MM.1S (cell line): Measurements from ENCODE around the gene TEX10.
"Not testable (repeated sequence)": the region's sequence is repeated elsewhere in the genome, so short reads cannot be mapped to it uniquely, and the experiment has no call there.

ENCODE experiments used
- DNase-seq: peaks from one replicate; pipeline ENCODE4 v3.0.0-alpha.2; 2015
- H2AFZ ChIP-seq: fragments of 300-600 bp; sonication (generic); 2 replicates; pipeline ENCODE4 v1.6.0; 2016; ENCODE audit warnings: antibody characterized with exemption, low read length
- H3F3A ChIP-seq: fragments of 300-600 bp; sonication (generic); 2 replicates; pipeline ENCODE4 v1.6.1; 2016; ENCODE audit warnings: mild to moderate bottlenecking, antibody characterized with exemption, low read length, moderate library complexity, mixed read lengths; ENCODE audit not compliant: insufficient read depth
- H3K27ac ChIP-seq: fragments of 300-600 bp; sonication (generic); 2 replicates; pipeline ENCODE4 v1.5.1; 2016; ENCODE audit warnings: mild to moderate bottlenecking, low read length
- H3K27me3 ChIP-seq: fragments of 300-600 bp; sonication (generic); replicated peaks from 2 replicates; pipeline ENCODE4 v1.6.0; 2016; ENCODE audit warnings: low read length; ENCODE audit not compliant: insufficient read depth
- H3K36me3 ChIP-seq: fragments of 300-600 bp; sonication (generic); replicated peaks from 2 replicates; pipeline ENCODE4 v1.6.1; 2016; ENCODE audit warnings: mild to moderate bottlenecking, low read length, mixed read lengths; ENCODE audit not compliant: insufficient read depth
- H3K4me1 ChIP-seq: fragments of 300-600 bp; sonication (generic); 2 replicates; pipeline ENCODE4 v1.6.1; 2016; ENCODE audit warnings: low read length, mixed read lengths
- H3K4me2 ChIP-seq: fragments of 300-600 bp; sonication (generic); 2 replicates; pipeline ENCODE4 v1.6.0; 2016; ENCODE audit warnings: low read depth, low read length
- H3K4me3 ChIP-seq: fragments of 300-600 bp; sonication (generic); 2 replicates; pipeline ENCODE4 v1.5.1; 2016; ENCODE audit warnings: low read length, mixed read lengths
- H3K79me2 ChIP-seq: fragments of 300-600 bp; sonication (generic); 2 replicates; pipeline ENCODE4 v1.6.1; 2016; ENCODE audit warnings: mixed run types, low read length, mixed read lengths
- H3K9ac ChIP-seq: fragments of 300-600 bp; sonication (generic); 2 replicates; pipeline ENCODE4 v1.6.1; 2016; ENCODE audit warnings: low read length, mixed read lengths
- H3K9me2 ChIP-seq: fragments of 300-600 bp; sonication (generic); replicated peaks from 2 replicates; pipeline ENCODE4 v1.6.1; 2016; ENCODE audit warnings: mild to moderate bottlenecking, low read length, mixed read lengths; ENCODE audit not compliant: insufficient read depth
- H3K9me3 ChIP-seq: fragments of 300-600 bp; sonication (generic); replicated peaks from 2 replicates; pipeline ENCODE4 v1.6.1; 2016; ENCODE audit warnings: mild to moderate bottlenecking, low read length, mixed read lengths; ENCODE audit not compliant: insufficient read depth
- H4K20me1 ChIP-seq: fragments of 300-600 bp; sonication (generic); 2 replicates; pipeline ENCODE4 v1.6.1; 2016; ENCODE audit warnings: mild to moderate bottlenecking, low read length, moderate library complexity, mixed read lengths; ENCODE audit not compliant: insufficient read depth
- CTCF ChIP-seq: fragments of 300-600 bp; sonication (generic); IDR thresholded peaks from 2 replicates; pipeline ENCODE4 v1.5.1; 2016; ENCODE audit warnings: antibody characterized with exemption, low read length, mixed read lengths
- EZH2 ChIP-seq: fragments of 300-600 bp; sonication (generic); optimal IDR thresholded peaks from 2 replicates; pipeline ENCODE3; 2017; ENCODE audit warnings: low read depth, mild to moderate bottlenecking, antibody characterized with exemption, low read length, mixed read lengths
- EZH2phosphoT487 ChIP-seq: fragments of 300-600 bp; sonication (generic); IDR thresholded peaks from 2 replicates; pipeline ENCODE4 v1.6.1; 2018; ENCODE audit warnings: antibody characterized with exemption, low read length

Gene TEX10

GRCh38 chr9:100396769-100397168, 44.0 kb upstream of the TEX10 start:
- Histone ChIP-seq H2AFZ (no peak overlapping the region), H3K27me3 (no peaks in the 10 kb centered on the region), H3K9me3 (no peaks in the 10 kb centered on the region), H3K4me2 (no peak overlapping the region), H3K4me3 (no peak overlapping the region), H3K36me3 (no peaks in the 10 kb centered on the region), H4K20me1 (no peaks in the 10 kb centered on the region), H3K9me2 (no peaks in the 10 kb centered on the region), H3K27ac (no peak overlapping the region), H3K9ac (no peak overlapping the region), H3K4me1 (no peaks in the 10 kb centered on the region), H3K79me2 (no peaks in the 10 kb centered on the region), H3F3A (no peaks in the 10 kb centered on the region)
- TF ChIP-seq EZH2 (no peak), EZH2phosphoT487 (no peak), CTCF (no peak)
- no peak for DNase-seq

- Histone ChIP-seq H3K9me3 (no peaks in the 10 kb centered on the region), H3K4me2 (no peak overlapping the region), H3F3A (no peaks in the 10 kb centered on the region), H3K27ac (no peak overlapping the region), H3K9ac (no peak overlapping the region), H2AFZ (no peak overlapping the region), H3K4me3 (no peak overlapping the region), H4K20me1 (no peaks in the 10 kb centered on the region), H3K9me2 (no peaks in the 10 kb centered on the region), H3K27me3 (no peaks in the 10 kb centered on the region), H3K79me2 (no peaks in the 10 kb centered on the region), H3K4me1 (no peaks in the 10 kb centered on the region), H3K36me3 (no peaks in the 10 kb centered on the region)
- DNase-seq = no peak
- TF ChIP-seq CTCF (no peak), EZH2 (no peak), EZH2phosphoT487 (no peak)
Measured at GRCh38 chr9:100394816-100395215, 42.1 kb upstream of the TEX10 start.

GRCh38 chr9:100394032-100394695, 41.4 kb upstream of the TEX10 start:
- no peak overlapping the region for H3K9ac ChIP-seq
- H3K79me2 ChIP-seq = no peaks in the 10 kb centered on the region
- H3K9me2 ChIP-seq = no peaks in the 10 kb centered on the region
- no peaks in the 10 kb centered on the region for H3K9me3 ChIP-seq
- no peaks in the 10 kb centered on the region for H3K36me3 ChIP-seq
- TF ChIP-seq EZH2 = no peak
- no peak for TF ChIP-seq EZH2phosphoT487
- TF ChIP-seq CTCF = no peak
- H3K27ac ChIP-seq = no peak overlapping the region
- H3K27me3 ChIP-seq = no peaks in the 10 kb centered on the region
- no peak overlapping the region for H2AFZ ChIP-seq
- H3K4me1 ChIP-seq = no peaks in the 10 kb centered on the region
- H4K20me1 ChIP-seq = no peaks in the 10 kb centered on the region
- DNase-seq = no peak
- H3F3A ChIP-seq = no peaks in the 10 kb centered on the region
- no peak overlapping the region for H3K4me2 ChIP-seq
- no peak overlapping the region for H3K4me3 ChIP-seq

GRCh38 chr9:100392989-100393388, 40.2 kb upstream of the TEX10 start:
- H3K4me1 ChIP-seq, H3K79me2 ChIP-seq, H3K27me3 ChIP-seq, H3K4me3 ChIP-seq, DNase-seq, H3K4me2 ChIP-seq, H3K9ac ChIP-seq, H3F3A ChIP-seq, H3K27ac ChIP-seq, H3K36me3 ChIP-seq, H3K9me3 ChIP-seq, H2AFZ ChIP-seq, H3K9me2 ChIP-seq, H4K20me1 ChIP-seq: not testable (repeated sequence)
